NOMO-1 (cell line): Measurements from ENCODE around the gene NGF.
A peak's percentile ranks its signal among the peaks of the same experiment; 100 is the strongest.

ENCODE experiments used
- DNase-seq, 2 experiments: peaks; one replicate each; lab custom pipeline; 2025; ENCODE audit not compliant: unreplicated experiment in 2 of 2; lab: John Stamatoyannopoulos, UW

Gene NGF

GRCh38 chr1:115337276-115337632, 795 bp downstream of the NGF start:
- DNase-seq = no peak

GRCh38 chr1:115336741-115337140, 1.3 kb downstream of the NGF start:
- no peak for DNase-seq

- DNase-seq = peak; percentile 49 to 65
Measured at GRCh38 chr1:115332813-115333608, 5.0 kb downstream of the NGF start.

DNA sequence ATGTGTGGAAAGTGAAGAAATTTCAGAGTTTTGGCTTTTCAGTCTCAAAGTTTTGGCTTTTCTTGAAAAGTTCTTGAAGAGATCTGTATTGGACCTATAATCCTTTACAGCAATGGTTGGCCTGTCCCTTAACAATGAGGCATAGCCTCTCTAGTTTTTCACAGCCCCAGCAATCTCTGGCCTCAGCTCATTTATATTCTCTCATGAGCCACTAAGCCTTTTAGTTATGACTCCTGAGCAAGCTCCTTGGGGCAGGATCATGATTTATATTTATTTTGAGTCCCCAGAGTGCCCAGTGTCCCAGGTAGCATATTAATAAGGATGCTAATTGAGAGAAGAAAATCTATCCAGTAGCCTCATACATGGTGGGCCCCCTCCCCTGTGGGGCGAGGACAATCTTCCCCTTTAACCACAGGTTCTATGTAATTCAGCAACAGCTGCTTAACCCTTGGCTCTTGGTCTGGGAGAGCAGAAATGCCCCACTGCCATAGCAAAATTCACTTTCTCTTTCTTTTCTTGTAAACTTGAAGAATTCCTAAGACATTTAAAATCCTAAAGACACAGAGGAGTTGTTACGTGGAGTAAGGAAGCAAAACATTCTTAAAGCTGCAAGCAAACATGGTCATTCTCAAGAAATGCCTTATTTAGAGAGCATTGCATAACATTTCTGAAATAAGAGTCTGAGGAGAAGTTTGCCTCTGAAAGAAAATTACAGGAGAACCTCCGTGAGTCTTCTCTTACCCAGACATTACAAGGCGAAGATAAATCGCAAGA, 6.3 kb downstream of the NGF start:
- peak; percentile 4 to 57 for DNase-seq

DNA sequence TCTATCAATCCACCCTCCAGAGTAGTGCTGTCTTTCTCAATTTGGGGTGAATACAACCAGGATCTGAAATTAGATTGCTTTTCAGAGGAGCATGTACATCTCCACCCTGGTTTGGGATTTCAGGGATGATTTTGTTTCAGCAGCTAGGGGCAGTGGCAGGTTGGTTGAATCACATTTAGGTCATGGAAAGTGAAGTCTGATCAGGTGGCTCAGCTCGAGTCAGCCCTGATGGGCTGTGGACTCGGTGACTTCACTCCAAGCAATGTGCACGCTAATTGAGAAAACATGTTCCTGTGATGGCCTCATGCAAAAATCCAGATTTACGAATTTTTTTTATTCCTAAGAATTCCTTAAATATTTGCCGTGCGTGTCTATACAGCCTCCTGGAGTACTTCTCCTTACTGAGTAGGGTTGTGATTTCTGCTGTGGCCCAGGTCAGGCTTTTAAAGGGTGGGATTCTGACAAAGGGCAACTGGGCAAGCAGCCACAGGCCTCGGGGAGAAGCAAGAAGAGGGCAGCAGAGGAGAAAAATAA, 7.5 kb downstream of the NGF start:
- no peak for DNase-seq

GRCh38 chr1:115329965-115330364, 8.1 kb downstream of the NGF start:
- DNase-seq = no peak

- no peak for DNase-seq
Measured at GRCh38 chr1:115327270-115327669, 10.8 kb downstream of the NGF start.

- DNase-seq = no peak
Measured at GRCh38 chr1:115326419-115326818, 11.6 kb downstream of the NGF start.

GRCh38 chr1:115325874-115326273, 12.2 kb downstream of the NGF start:
- no peak for DNase-seq

DNA sequence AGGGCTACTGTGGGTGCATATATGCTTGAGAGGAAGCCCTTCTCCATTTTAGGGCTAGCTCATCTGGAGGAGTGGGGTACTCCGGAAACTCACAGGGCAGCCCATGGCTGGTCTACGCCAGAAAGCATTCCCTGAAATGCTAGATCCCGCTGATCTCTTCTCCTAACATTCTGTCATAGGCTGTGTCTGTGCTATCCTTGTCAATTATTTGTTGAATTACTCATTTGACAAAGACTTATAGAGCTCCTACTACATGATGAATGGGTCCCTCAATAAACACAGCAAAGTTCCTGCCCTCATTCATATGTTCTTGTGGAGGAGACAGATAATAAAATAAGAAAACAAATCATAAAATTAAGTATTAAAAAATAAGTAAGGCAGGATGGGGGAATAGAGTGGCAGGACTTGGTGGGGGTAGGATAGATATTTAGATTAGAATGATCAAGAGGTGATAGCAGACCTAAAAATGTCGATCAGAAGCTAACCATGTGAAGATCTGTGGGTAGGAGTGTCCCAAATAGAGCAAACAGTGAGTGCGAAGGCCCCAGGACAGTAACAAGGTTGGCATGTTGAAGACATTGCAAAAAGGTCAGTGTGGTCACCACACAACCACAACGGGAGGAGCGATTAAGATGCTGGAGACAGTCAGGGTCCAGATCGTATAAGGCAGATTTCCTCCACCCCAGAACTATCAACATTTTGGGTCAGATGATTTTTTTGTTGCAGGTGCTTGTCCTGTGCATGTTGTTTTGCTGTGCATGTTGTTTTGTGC, 13.2 kb downstream of the NGF start:
- DNase-seq = no peak

DNA sequence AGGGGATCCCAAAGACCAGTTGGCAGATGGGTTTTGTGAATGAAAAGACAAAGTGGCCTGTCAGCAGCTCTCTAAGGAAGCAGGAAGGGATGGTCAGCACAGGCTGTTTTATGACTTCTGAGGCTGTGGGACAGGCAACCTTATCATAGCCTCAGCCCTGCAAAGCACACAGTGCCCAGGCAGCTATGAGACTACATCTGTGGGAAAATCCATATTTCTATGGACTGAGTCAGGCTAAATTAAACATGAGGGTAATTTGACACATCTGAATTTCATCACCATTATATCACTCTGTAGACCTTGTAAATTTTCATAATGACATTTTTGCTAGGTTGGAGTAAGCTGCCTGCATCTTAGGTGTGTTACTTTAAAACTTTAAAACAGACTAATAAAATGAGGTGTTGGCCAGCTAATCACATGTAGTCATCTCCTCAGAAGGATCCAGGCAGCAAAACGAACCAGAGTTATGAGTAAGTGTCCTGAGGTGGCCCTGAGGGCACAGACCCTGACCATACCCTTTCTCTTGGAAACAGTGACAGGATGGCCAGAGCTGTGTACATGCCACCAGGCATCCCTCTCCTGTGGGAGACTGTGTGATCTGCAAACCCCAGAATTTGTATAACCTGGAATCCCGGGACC, 14.6 kb downstream of the NGF start:
- no peak for DNase-seq

DNA sequence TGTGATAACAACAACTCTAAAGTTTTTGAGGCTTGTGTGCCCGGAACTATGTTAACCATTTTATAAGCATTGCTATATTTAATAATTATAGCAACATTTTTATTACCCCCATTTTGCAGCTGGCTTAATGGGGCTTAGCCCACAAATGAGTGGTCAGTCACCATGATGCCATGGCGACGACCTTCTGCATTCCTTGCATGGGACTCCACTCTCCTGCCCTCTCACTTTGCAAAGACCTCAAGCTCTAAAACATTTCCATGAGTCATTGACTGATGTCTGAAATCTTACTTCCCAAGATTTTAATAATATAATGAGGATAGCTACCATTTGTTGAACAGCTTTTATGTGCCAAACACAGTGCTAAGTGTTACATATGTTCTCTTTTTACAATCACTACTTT, 15.4 kb downstream of the NGF start:
- DNase-seq = no peak

GRCh38 chr1:115320377-115320776, 17.7 kb downstream of the NGF start:
- DNase-seq = no peak

GRCh38 chr1:115319706-115320105, 18.3 kb downstream of the NGF start:
- DNase-seq = no peak

- no peak for DNase-seq
Measured at GRCh38 chr1:115317101-115318012, 20.7 kb downstream of the NGF start.

- no peak for DNase-seq
Measured at GRCh38 chr1:115314765-115315164, 23.3 kb downstream of the NGF start.

- DNase-seq = no peak
Measured at GRCh38 chr1:115314092-115314491, 24.0 kb downstream of the NGF start.

DNA sequence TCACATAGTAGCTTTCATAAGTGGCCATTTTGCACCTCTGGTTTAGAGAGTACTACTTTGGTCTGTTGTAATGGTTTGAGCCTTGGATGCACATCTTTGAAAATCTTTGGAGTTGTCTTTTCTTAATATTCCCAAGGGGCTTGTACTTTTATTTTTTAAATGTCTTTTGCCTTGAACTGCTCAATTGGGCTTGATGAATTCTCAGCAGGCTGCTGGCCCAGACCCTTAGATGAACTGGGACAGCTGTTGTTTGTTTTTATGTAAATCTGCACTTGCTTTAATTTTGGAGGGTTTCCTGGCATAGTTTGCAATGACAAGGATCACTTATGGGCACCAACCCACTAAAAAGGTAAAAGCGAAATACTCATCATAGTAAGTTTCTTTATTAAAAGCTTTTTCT, 24.9 kb downstream of the NGF start:
- no peak for DNase-seq

- no peak for DNase-seq
Measured at GRCh38 chr1:115312742-115313141, 25.3 kb downstream of the NGF start.
